Epithelial cell of esophagus (primary cell): ENCODE data around the gene ADTRP.

Source experiments
- DNase-seq: peaks from one replicate; pipeline ENCODE4 v3.0.0; 2010; ENCODE audit warnings: low read depth
- H3K4me3 ChIP-seq: 2 replicates; pipeline ENCODE4 v1.5.1; 2011; ENCODE audit warnings: mild to moderate bottlenecking, low read length, control low read depth
- TF ChIP-seq, protein P1 (sequence below): IDR thresholded peaks from 2 replicates; pipeline ENCODE4 v1.5.1; 2011; ENCODE audit warnings: low read depth, mild to moderate bottlenecking, low read length, control low read depth, inconsistent platforms; ENCODE audit not compliant: insufficient read depth; ENCODE audit errors: missing control alignments

ADTRP gene

GRCh38 chr6:11740875-11741274 is 37.7 kb downstream of the ADTRP start:
- H3K4me3 ChIP-seq: no peak overlapping the region
- DNase-seq: no peak
- TF ChIP-seq, protein P1, sequence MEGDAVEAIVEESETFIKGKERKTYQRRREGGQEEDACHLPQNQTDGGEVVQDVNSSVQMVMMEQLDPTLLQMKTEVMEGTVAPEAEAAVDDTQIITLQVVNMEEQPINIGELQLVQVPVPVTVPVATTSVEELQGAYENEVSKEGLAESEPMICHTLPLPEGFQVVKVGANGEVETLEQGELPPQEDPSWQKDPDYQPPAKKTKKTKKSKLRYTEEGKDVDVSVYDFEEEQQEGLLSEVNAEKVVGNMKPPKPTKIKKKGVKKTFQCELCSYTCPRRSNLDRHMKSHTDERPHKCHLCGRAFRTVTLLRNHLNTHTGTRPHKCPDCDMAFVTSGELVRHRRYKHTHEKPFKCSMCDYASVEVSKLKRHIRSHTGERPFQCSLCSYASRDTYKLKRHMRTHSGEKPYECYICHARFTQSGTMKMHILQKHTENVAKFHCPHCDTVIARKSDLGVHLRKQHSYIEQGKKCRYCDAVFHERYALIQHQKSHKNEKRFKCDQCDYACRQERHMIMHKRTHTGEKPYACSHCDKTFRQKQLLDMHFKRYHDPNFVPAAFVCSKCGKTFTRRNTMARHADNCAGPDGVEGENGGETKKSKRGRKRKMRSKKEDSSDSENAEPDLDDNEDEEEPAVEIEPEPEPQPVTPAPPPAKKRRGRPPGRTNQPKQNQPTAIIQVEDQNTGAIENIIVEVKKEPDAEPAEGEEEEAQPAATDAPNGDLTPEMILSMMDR: no peak

- no peak for DNase-seq
- TF ChIP-seq, protein P1: no peak
Measured at GRCh38 chr6:11738661-11739375, 39.8 kb downstream of the ADTRP start.

DNA sequence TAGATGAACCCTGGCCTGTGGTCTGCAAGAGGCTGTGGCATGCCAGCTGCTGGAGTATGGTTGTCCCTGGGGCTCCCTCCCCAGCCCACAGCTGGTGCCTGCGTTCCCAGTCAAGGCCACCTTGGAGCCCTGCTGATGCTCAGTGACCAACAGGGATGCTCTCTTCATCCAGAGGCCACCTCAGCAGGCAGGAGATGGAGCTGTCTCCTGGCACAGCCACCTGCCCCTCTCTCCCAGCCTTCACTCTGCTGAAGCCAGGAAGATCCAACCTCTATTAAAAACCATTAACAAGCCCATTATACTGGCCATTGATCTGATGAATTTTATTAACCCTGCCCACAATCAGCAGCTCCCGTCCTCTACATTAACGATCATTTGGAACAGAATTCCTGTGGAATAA is 40.4 kb downstream of the ADTRP start:
- H3K4me3 ChIP-seq: no peak overlapping the region
- DNase-seq: no peak
- TF ChIP-seq, protein P1: no peak

More at GRCh38 chr6:11738661-11739375, 39.8 kb downstream of the ADTRP start:
- H3K4me3 ChIP-seq: no peak overlapping the region

DNA sequence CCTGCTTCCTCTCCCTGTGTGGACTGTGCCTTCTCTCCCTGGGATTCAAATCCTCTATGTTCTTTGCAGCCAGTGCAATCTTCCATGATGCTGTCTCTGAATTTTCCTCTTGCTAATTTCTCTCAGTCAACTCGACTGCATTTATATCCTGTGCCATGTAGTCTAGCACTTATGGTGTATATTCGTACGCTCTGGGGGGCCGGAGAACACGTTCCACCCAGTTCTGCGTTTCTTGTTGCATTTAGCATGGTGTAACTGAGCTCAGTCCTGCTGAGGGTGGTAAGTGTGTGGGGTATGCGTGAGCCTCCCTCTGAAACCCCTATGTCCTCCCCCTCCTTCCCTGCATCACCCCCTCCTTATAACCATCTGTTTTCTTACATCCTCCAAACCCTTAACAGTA is 42.0 kb downstream of the ADTRP start:
- H3K4me3 ChIP-seq: no peak overlapping the region
- TF ChIP-seq, protein P1: no peak
- DNase-seq: no peak

DNA sequence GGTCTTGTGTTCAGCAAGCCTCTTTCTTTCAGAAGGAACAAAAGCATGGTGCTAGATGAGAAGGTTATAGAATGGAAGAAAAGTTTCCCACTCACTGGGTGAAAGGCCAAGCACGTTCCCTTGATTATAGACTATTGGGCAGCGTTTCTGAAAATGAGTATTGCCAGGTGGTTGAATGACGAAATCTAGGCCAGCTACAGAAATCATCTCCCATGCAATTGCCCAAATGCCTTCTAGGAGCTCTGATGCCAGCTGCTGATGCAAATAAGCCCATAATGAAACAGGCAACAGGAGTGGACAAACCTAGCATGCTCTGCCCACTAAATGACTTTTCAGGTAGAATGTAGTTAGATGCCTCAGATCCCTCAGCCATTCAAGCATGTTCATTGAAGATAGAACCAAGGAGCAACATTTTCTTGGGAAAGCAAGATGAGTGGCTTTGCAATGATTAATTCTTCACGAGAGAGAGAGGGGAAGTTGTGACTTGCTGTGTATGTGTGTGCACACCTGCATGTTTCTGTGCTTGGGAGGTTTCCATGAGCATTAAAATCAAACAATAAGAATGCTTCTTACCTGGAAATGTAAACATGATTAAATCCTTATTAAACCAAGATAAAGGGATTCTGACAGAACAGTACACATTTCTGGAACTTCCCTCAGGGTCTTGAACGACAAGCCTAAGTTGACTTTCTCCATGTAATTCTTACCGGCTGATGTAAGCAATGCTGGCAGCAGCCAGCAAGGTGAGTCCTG is 43.6 kb downstream of the ADTRP start:
- TF ChIP-seq, protein P1: no peak
- no peak overlapping the region for H3K4me3 ChIP-seq
- peak; percentile 53 for DNase-seq

GRCh38 chr6:11732036-11732631 is 46.5 kb downstream of the ADTRP start:
- TF ChIP-seq, protein P1: no peak
- DNase-seq: no peak
- H3K4me3 ChIP-seq: no peak overlapping the region
